ENCODE results near the gene XPR1.

XPR1 gene

GRCh38 chr1:180898441-180899219 is 266.8 kb downstream of the XPR1 start:
- no peak for DNase-seq

- DNase-seq, result no peak
Measured at GRCh38 chr1:180899262-180899661, 267.4 kb downstream of the XPR1 start.

GRCh38 chr1:180901076-180901990 is 269.5 kb downstream of the XPR1 start:
- DNase-seq, result no peak

- no peak for DNase-seq
Measured at GRCh38 chr1:180902541-180902940, 270.7 kb downstream of the XPR1 start.

GRCh38 chr1:180905927-180906326 is 274.1 kb downstream of the XPR1 start:
- no peak for DNase-seq

GRCh38 chr1:180906511-180906910 is 274.7 kb downstream of the XPR1 start:
- no peak for DNase-seq

- DNase-seq, result no peak
Measured at GRCh38 chr1:180907313-180908055, 275.7 kb downstream of the XPR1 start.

- DNase-seq, result no peak
Measured at GRCh38 chr1:180908074-180908765, 276.4 kb downstream of the XPR1 start.

GRCh38 chr1:180909005-180909414 is 277.2 kb downstream of the XPR1 start:
- no peak for DNase-seq

- no peak for DNase-seq
Measured at GRCh38 chr1:180909462-180909976, 277.7 kb downstream of the XPR1 start.

GRCh38 chr1:180911640-180912191 is 279.9 kb downstream of the XPR1 start:
- DNase-seq, result peak; percentile 23

- peak; percentile 42 for DNase-seq
Measured at GRCh38 chr1:180912211-180912800, 280.5 kb downstream of the XPR1 start.

- DNase-seq, result peak; percentile 36
Measured at GRCh38 chr1:180912801-180913565, 281.2 kb downstream of the XPR1 start, which contains the start of gene KIAA1614. Gene KIAA1614, plus strand, starts transcription at chr1:180912897. Its CDS starts 347 bp downstream, at chr1:180913244.

- no peak for DNase-seq
Measured at GRCh38 chr1:180915426-180915965, 283.7 kb downstream of the XPR1 start.

GRCh38 chr1:180916012-180916770 is 284.4 kb downstream of the XPR1 start:
- DNase-seq, result no peak

- DNase-seq, result no peak
Measured at GRCh38 chr1:180916771-180917170, 284.9 kb downstream of the XPR1 start.

GRCh38 chr1:180917306-180918065 is 285.7 kb downstream of the XPR1 start:
- DNase-seq, result peak; percentile 53

- DNase-seq, result no peak
Measured at GRCh38 chr1:180918519-180918918, 286.7 kb downstream of the XPR1 start.
